Fibroblast of the aortic adventitia (primary cell): ENCODE results near the gene KRTAP5-9. TPM values are rescaled to one million over a fixed set of nuclear protein-coding genes. Genes with fewer than 3 reads are reported as not detected.

Source experiments
- DNase-seq: peaks from one replicate; pipeline ENCODE4 v3.0.0-alpha.2; 2010; ENCODE audit warnings: low read depth
- H3K4me3 ChIP-seq: 2 replicates; pipeline ENCODE4 v1.5.1; 2011; ENCODE audit warnings: low read depth, mild to moderate bottlenecking, control low read depth, low read length, moderate library complexity
- CTCF ChIP-seq: IDR thresholded peaks from 2 replicates; pipeline ENCODE4 v1.5.1; 2011; ENCODE audit warnings: mild to moderate bottlenecking, low read length, control low read depth, inconsistent platforms; ENCODE audit not compliant: insufficient read depth
- total RNA-seq: library from RNA; depleted of rRNA; stranded (reverse); fragments of >200 nt; gene quantifications from 2 replicates; pipeline ENCODE4 v1.2.3, GENCODE V29; 2012; ENCODE audit warnings: low replicate concordance

The KRTAP5-9 gene, protein sequence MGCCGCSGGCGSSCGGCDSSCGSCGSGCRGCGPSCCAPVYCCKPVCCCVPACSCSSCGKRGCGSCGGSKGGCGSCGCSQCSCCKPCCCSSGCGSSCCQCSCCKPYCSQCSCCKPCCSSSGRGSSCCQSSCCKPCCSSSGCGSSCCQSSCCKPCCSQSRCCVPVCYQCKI
- total RNA-seq = not detected in 2 replicates

GRCh38 chr11:71548120-71548519, at the start of gene KRTAP5-9:
Gene KRTAP5-9, plus strand, starts transcription at chr11:71548420. Its CDS starts 238 bp downstream, at chr11:71548658.
- H3K4me3 ChIP-seq = no peak within 1 kb of the TSS
- no peak for DNase-seq
- TF ChIP-seq CTCF = no peak

- no peak for TF ChIP-seq CTCF
- H3K4me3 ChIP-seq = no peak overlapping the region
- DNase-seq = no peak
Measured at GRCh38 chr11:71499125-71499524, 49.1 kb upstream of the KRTAP5-9 start.

- no peak for TF ChIP-seq CTCF
- no peak overlapping the region for H3K4me3 ChIP-seq
- no peak for DNase-seq
Measured at GRCh38 chr11:71499546-71499945, 48.7 kb upstream of the KRTAP5-9 start.

GRCh38 chr11:71500601-71501021, 47.6 kb upstream of the KRTAP5-9 start:
- H3K4me3 ChIP-seq = no peak overlapping the region
- DNase-seq = no peak
- TF ChIP-seq CTCF = no peak

- no peak for TF ChIP-seq CTCF
- no peak overlapping the region for H3K4me3 ChIP-seq
Measured at GRCh38 chr11:71501071-71501985, 46.9 kb upstream of the KRTAP5-9 start.

DNA sequence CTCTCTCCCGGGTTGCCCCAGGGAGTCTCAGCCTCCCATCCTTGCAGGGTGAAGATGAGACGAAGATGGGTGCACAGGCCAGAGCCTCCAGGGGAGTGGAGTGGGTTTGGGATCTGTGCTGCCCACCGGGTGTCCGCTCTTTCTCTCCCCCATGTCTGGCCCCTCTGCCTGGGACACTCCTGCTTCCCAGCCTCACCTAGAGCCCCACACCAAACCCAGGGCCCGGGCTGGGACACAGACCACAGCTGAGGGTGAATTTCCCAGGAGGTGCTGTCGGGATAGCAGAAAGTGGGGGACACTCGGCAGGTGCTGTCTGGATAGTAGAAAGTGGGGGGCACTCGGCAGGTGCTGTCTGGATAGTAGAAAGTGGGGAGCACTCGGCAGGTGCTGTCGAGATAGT, 46.2 kb upstream of the KRTAP5-9 start:
- TF ChIP-seq CTCF = no peak
- DNase-seq = no peak
- no peak overlapping the region for H3K4me3 ChIP-seq

More at GRCh38 chr11:71501071-71501985, 46.9 kb upstream of the KRTAP5-9 start:
- no peak for DNase-seq
